ENCODE measurements around the gene DGAT2.

DGAT2 gene

GRCh38 chr11:75836417-75836816, 67.8 kb downstream of the DGAT2 start:
- no peak for DNase-seq

GRCh38 chr11:75839851-75840250, 71.3 kb downstream of the DGAT2 start:
- no peak for DNase-seq

GRCh38 chr11:75840522-75840921, 71.9 kb downstream of the DGAT2 start:
- DNase-seq, result no peak

GRCh38 chr11:75841739-75842138, 73.2 kb downstream of the DGAT2 start:
- no peak for DNase-seq

- DNase-seq, result no peak
Observed at GRCh38 chr11:75845324-75845723, 76.7 kb downstream of the DGAT2 start.

GRCh38 chr11:75849894-75850293, 81.3 kb downstream of the DGAT2 start:
- no peak for DNase-seq

- DNase-seq, result no peak
Observed at GRCh38 chr11:75850787-75851186, 82.2 kb downstream of the DGAT2 start.
